Measurements from ENCODE around the gene PIK3CB.

- TF ChIP-seq EZH2 (IDR thresholded peaks at IDR 0.05; ENCODE audit: borderline replicate concordance, insufficient read depth, low read length, poor library complexity, severe bottlenecking) (no peak), POLR2AphosphoS5 (IDR thresholded peaks at IDR 0.05) (no peak), CTCF (IDR thresholded peaks at IDR 0.05; ENCODE audit: poor library complexity, severe bottlenecking) (no peak), TAF1 (IDR thresholded peaks at IDR 0.05; ENCODE audit: low read depth) (no peak)
Measured at GRCh38 chr3:138817695-138818094, 17.0 kb downstream of the PIK3CB start.
